ENCODE data around the gene WNT7A. TPM values are rescaled to one million over a fixed set of nuclear protein-coding genes. Genes with fewer than 3 reads are reported as not detected.
A peak's percentile ranks its signal among the peaks of the same experiment; 100 is the strongest.

WNT7A gene
- total and polyA plus RNA-seq, 2 donors: 0.08 TPM; not detected in 1

GRCh38 chr3:13853256-13853977 is 26.5 kb downstream of the WNT7A start:
- no peak overlapping the region for H3K27ac ChIP-seq (ENCODE audit: low read depth)
- no peaks in the 10 kb centered on the region for H3K4me1 ChIP-seq (ENCODE audit: insufficient read depth)
- no peak for DNase-seq (ENCODE audit: extremely low spot score)
- 65% methylated on average over 11 of the region's 11 CpGs for WGBS
- no peaks in the 10 kb centered on the region for H3K36me3 ChIP-seq (ENCODE audit: insufficient read depth)
- no peak overlapping the region for H3K4me3 ChIP-seq (ENCODE audit: low read depth, low read length)

GRCh38 chr3:13852638-13853009 is 27.2 kb downstream of the WNT7A start:
- H3K27ac ChIP-seq (ENCODE audit: low read depth): no peak overlapping the region
- 67% methylated on average over 4 of the region's 4 CpGs for WGBS
- no peaks in the 10 kb centered on the region for H3K4me1 ChIP-seq (ENCODE audit: insufficient read depth)
- H3K36me3 ChIP-seq (ENCODE audit: insufficient read depth): no peaks in the 10 kb centered on the region
- H3K4me3 ChIP-seq (ENCODE audit: low read depth, low read length): no peak overlapping the region
- no peak for DNase-seq (ENCODE audit: extremely low spot score)

GRCh38 chr3:13851997-13852637 is 27.8 kb downstream of the WNT7A start:
- 68% methylated on average over 17 of the region's 17 CpGs for whole genome bisulfite sequencing
- Histone ChIP-seq H3K4me1 (ENCODE audit: insufficient read depth) (no peaks in the 10 kb centered on the region), H3K4me3 (ENCODE audit: low read depth, low read length) (no peak overlapping the region), H3K36me3 (ENCODE audit: insufficient read depth) (no peaks in the 10 kb centered on the region), H3K27ac (ENCODE audit: low read depth) (no peak overlapping the region)
- DNase-seq (ENCODE audit: extremely low spot score): no peak

DNA sequence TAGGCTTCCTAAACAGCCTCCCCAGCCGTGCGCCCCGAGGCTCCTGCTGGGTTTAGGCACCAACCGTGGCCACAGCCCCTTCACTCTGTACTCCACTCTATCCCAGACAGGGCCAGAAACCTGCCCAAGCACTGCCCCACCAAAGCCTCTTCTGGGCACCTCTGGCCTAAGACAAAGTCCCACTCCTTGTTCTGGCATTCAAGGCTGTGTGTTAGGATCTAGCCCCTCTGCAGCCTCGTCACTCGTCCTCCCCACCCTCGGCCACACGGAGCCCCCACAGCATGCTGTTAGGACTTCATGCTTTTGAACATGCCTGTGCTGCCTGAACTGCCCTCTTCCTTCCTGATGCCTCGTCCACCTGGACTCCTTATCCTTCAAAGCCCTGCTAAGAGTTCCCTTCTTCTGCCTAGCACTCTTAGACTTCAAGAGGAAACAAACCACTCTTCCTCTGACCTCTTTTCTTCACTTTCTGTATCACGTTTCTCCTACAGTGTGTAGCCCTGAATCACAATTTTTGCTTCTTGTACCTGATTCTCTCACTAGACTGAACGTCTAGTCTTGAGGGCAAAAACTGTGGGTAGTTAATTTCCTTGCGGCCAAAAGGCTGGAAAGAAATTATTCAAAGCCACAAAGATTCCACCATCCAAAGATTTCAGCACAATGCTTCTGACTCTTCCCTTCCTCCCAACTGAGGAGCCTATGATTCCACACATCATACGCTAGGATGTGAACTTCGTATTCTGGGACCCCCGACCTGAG is 28.6 kb downstream of the WNT7A start:
- no peak overlapping the region for H3K4me3 ChIP-seq (ENCODE audit: low read depth, low read length)
- no peak for DNase-seq (ENCODE audit: extremely low spot score)
- no peaks in the 10 kb centered on the region for H3K4me1 ChIP-seq (ENCODE audit: insufficient read depth)
- H3K27ac ChIP-seq (ENCODE audit: low read depth): no peak overlapping the region
- 76% methylated on average over 15 of the region's 15 CpGs for WGBS
- no peaks in the 10 kb centered on the region for H3K36me3 ChIP-seq (ENCODE audit: insufficient read depth)

DNA sequence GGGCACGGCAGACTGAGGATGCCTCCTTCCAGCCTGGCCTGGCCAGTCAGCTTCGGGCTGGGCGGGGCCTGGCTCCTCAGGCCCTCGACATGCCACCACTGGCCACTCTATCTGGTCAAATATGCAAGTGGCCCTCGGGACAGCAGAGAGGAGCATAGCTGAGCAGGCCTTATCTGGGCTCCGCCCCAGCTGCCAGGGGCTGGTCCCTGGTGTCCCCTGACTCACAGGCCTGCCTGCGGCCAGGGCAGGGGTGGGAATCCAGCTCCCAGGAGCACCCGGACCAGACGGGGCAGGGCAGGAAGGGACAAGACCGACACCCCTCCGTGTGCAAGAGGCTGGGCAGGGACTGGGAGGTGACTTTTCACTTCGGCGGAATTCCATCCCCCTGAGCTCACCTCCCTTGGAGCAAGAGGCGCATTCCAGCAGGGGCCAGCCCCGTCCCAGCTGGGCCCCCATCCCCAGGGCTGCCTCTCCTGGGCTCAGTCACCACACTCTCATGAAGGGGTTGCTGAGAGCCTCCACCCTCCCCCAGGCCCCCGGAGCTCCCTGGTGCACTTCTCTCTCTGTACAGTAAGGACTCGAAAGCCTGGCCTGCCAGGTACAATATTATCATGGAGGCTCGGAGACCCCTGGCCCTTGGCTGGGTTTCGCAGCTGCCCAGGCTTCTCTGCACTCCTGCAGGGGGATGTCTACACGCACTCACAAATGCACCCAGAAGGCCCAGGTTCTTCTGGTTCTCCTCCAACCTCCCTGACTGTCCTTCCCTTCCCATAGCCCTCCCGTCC is 29.5 kb downstream of the WNT7A start:
- 52% methylated on average over 21 of the region's 21 CpGs for WGBS

DNA sequence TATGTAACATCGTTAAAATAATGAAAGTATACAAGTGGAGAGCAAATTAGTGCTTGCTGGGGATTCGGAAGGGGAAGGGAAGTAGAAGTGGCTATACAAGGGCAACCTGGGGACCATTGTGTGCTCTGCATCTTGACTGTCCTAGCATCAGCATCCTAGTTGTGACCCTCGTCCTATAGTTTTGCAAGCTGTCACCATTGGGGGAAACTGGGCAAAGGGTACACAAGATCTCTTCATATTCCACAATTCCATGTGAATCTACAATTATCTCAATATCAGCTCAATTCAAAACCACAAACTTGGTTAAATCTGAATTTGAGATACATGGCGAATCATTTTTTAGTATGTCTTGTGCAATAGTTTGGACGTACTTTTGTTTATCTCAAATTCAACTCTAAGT is 30.9 kb downstream of the WNT7A start:
- DNase-seq (ENCODE audit: extremely low spot score): no peak
- no peak overlapping the region for H3K4me3 ChIP-seq (ENCODE audit: low read depth, low read length)
- WGBS: 72% methylated on average over 5 of the region's 5 CpGs
- no peaks in the 10 kb centered on the region for H3K4me1 ChIP-seq (ENCODE audit: insufficient read depth)
- no peak overlapping the region for H3K27ac ChIP-seq (ENCODE audit: low read depth)
- H3K36me3 ChIP-seq (ENCODE audit: insufficient read depth): no peaks in the 10 kb centered on the region

More for the DNA sequence above, 29.5 kb downstream of the WNT7A start:
- Histone ChIP-seq H3K36me3 (ENCODE audit: insufficient read depth) (no peaks in the 10 kb centered on the region), H3K4me3 (ENCODE audit: low read depth, low read length) (no peak overlapping the region), H3K4me1 (ENCODE audit: insufficient read depth) (no peaks in the 10 kb centered on the region), H3K27ac (ENCODE audit: low read depth) (no peak overlapping the region)
- peak; percentile 15 for DNase-seq (ENCODE audit: extremely low spot score)

- H3K4me3 ChIP-seq (ENCODE audit: low read depth, low read length): no peak overlapping the region
- DNase-seq (ENCODE audit: extremely low spot score): no peak
- WGBS: 67% methylated on average over 16 of the region's 16 CpGs
- H3K27ac ChIP-seq (ENCODE audit: low read depth): no peak overlapping the region
- H3K4me1 ChIP-seq (ENCODE audit: insufficient read depth): no peaks in the 10 kb centered on the region
- H3K36me3 ChIP-seq (ENCODE audit: insufficient read depth): no peaks in the 10 kb centered on the region
Observed at GRCh38 chr3:13846716-13847570, 32.9 kb downstream of the WNT7A start.

DNA sequence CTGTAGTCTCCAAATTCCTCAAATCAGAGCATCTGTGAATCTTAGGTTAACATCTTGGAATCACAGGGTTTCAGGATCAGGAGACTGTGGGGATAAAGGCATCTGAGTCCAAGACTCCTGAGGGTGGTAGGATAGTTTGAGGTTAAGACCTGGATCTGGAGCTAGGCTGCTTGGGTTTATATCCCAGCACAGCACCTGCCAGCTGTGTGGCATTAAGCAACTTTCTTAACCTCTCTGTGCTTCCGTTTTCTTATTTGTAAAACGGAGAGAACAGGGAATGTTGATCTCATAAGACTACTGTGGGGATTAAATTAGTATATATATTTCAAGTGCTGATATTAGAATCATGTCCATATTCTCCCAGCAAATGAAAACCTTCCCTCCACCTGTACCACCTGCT is 33.6 kb downstream of the WNT7A start:
- no peaks in the 10 kb centered on the region for H3K4me1 ChIP-seq (ENCODE audit: insufficient read depth)
- H3K4me3 ChIP-seq (ENCODE audit: low read depth, low read length): no peak overlapping the region
- no peaks in the 10 kb centered on the region for H3K36me3 ChIP-seq (ENCODE audit: insufficient read depth)
- 75% methylated on average over 2 of the region's 2 CpGs for WGBS
- DNase-seq (ENCODE audit: extremely low spot score): no peak
- H3K27ac ChIP-seq (ENCODE audit: low read depth): no peak overlapping the region

DNA sequence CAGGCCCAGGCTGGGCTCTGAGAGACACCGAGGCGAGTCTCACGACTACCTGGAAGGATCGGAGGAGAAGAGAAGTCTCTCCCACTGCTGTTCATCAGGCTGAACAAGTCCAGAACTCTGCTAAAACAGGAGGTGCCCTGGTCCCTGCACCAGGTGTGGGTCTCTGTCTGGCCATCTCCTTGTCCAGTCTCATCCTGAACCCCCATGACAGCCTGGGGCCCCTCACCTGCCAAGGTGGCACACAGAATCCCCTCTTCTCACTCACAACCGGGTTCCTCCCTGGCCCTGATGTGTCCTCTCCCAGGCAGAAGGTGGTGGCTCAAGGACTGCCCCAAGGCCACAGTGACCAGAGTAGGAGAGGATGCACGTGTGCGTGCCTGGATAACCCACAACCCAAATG is 34.1 kb downstream of the WNT7A start:
- Histone ChIP-seq H3K4me3 (ENCODE audit: low read depth, low read length) (no peak overlapping the region), H3K4me1 (ENCODE audit: insufficient read depth) (no peaks in the 10 kb centered on the region), H3K27ac (ENCODE audit: low read depth) (no peak overlapping the region), H3K36me3 (ENCODE audit: insufficient read depth) (no peaks in the 10 kb centered on the region)
- 84% methylated on average over 7 of the region's 7 CpGs for WGBS
- no peak for DNase-seq (ENCODE audit: extremely low spot score)

DNA sequence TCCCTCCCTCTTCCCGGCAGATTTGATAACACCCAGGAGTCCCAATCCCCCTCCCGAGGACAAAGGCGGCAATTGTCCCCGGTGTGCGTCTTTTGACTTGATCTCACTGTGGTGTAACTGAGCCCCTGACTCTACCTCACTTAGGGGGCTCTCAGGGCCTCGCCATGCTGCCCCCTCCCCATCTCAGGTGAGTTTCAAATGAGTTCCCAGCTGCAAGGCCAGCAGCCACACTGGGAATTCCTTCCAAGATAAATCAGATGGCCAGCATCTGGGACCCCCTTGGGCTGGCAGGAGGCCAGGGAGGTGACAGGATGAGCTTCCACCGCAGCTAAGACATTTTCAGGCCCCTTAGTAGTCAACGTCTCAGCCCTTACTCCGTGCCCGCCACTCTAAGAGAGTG is 35.0 kb downstream of the WNT7A start:
- H3K4me1 ChIP-seq (ENCODE audit: insufficient read depth): no peaks in the 10 kb centered on the region
- no peak overlapping the region for H3K4me3 ChIP-seq (ENCODE audit: low read depth, low read length)
- DNase-seq (ENCODE audit: extremely low spot score): no peak
- H3K36me3 ChIP-seq (ENCODE audit: insufficient read depth): no peaks in the 10 kb centered on the region
- WGBS: 58% methylated on average over 10 of the region's 10 CpGs
- no peak overlapping the region for H3K27ac ChIP-seq (ENCODE audit: low read depth)

- H3K36me3 ChIP-seq (ENCODE audit: insufficient read depth): no peaks in the 10 kb centered on the region
- no peak overlapping the region for H3K27ac ChIP-seq (ENCODE audit: low read depth)
- H3K4me1 ChIP-seq (ENCODE audit: insufficient read depth): no peaks in the 10 kb centered on the region
- WGBS: 85% methylated on average over 5 of the region's 5 CpGs
- no peak for DNase-seq (ENCODE audit: extremely low spot score)
- no peak overlapping the region for H3K4me3 ChIP-seq (ENCODE audit: low read depth, low read length)
Observed at GRCh38 chr3:13844286-13844685, 35.6 kb downstream of the WNT7A start.

GRCh38 chr3:13843351-13843750 is 36.5 kb downstream of the WNT7A start:
- Histone ChIP-seq H3K36me3 (ENCODE audit: insufficient read depth) (no peaks in the 10 kb centered on the region), H3K4me3 (ENCODE audit: low read depth, low read length) (no peak overlapping the region), H3K27ac (ENCODE audit: low read depth) (no peak overlapping the region), H3K4me1 (ENCODE audit: insufficient read depth) (no peaks in the 10 kb centered on the region)
- 78% methylated on average over 5 of the region's 5 CpGs for whole genome bisulfite sequencing
- DNase-seq (ENCODE audit: extremely low spot score): no peak

DNA sequence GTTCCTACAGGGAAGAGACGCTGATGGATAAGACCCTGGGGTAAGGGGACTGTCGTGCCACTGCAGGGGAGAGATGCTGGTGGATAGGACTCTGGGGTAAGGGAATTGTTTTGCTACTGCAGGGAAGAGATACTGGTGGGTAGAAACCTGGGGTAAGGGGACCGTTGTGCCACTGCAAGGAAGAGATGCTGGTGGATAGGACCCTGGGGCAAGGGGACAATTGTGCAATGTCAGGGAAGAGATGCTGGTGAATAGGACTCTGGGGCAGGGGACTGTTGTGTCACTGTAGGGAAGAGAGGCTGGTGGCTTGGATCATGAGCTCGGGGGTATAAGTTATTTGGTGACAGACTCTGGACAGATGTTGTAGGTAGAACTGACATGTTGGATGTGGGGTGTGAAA is 37.6 kb downstream of the WNT7A start:
- Histone ChIP-seq H3K36me3 (ENCODE audit: insufficient read depth) (no peaks in the 10 kb centered on the region), H3K27ac (ENCODE audit: low read depth) (no peak overlapping the region), H3K4me1 (ENCODE audit: insufficient read depth) (no peaks in the 10 kb centered on the region), H3K4me3 (ENCODE audit: low read depth, low read length) (no peak overlapping the region)
- 76% methylated on average over 4 of the region's 4 CpGs for WGBS
- DNase-seq (ENCODE audit: extremely low spot score): no peak

Measured in urinary bladder (tissue), 4 donors.